ENCODE data around the gene PLXNB3.

PLXNB3 gene

DNA sequence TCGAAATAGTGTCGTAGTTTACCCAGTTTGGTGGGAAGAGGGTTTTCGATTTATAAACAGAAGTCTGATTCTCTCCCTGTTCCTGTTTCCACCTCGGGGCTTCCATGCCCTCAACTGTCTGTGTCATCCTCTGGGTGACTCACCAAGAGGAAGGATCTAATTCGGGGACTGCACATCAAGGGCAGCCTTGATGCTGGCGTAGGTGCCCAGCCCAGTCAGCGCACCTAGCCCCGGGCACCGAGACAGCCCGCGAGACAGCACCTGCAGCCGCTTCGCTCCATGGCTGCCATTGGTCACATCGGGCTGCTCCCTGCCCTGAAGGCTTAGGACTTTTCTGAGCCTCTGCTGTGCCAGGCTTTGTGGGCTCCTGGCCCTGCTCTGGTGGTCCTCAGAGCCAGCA is 31.6 kb upstream of the PLXNB3 start:
- DNase-seq, result no peak
- no peak overlapping the region for H3K4me3 ChIP-seq (ENCODE audit: control insufficient read depth in 1 of 7, extremely low read depth in 1 of 7, insufficient read depth in 4 of 7, low read depth in 2 of 7, low read length in 6 of 7)
- WGBS (ENCODE audit: insufficient coverage), result 94% methylated on average over 14 of the region's 14 CpGs
- H3K4me1 ChIP-seq (ENCODE audit: control extremely low read depth in 1 of 4, control insufficient read depth in 4 of 4, insufficient read depth in 4 of 4, low read length in 3 of 4), result peaks cover 0 to 6% (median 4%) of the 10 kb centered on the region in 4 experiments
- peaks cover 0 to 5% (median 0%) of the 10 kb centered on the region in 5 experiments for H3K27me3 ChIP-seq (replicated peaks in 2 of 5; ENCODE audit: control insufficient read depth in 4 of 5, insufficient read depth in 5 of 5, low read length in 4 of 5)
- peaks cover 0 to 7% (median 0%) of the 10 kb centered on the region in 4 experiments for H3K36me3 ChIP-seq (ENCODE audit: control insufficient read depth in 4 of 4, insufficient read depth in 4 of 4, low read length in 3 of 4)
- H3K27ac ChIP-seq (ENCODE audit: insufficient read depth in 1 of 2, low read depth in 1 of 2, low read length in 2 of 2, poor library complexity in 1 of 2, severe bottlenecking in 2 of 2), result no peak overlapping the region
- ChIA-PET POLR2A (no interaction called here), CTCF (no interaction called here)
- peaks cover 0 to 12% (median 0%) of the 10 kb centered on the region in 5 experiments for H3K9me3 ChIP-seq (ENCODE audit: control extremely low read depth in 1 of 5, control insufficient read depth in 4 of 5, insufficient read depth in 2 of 5, low read depth in 1 of 5, low read length in 4 of 5)

DNA sequence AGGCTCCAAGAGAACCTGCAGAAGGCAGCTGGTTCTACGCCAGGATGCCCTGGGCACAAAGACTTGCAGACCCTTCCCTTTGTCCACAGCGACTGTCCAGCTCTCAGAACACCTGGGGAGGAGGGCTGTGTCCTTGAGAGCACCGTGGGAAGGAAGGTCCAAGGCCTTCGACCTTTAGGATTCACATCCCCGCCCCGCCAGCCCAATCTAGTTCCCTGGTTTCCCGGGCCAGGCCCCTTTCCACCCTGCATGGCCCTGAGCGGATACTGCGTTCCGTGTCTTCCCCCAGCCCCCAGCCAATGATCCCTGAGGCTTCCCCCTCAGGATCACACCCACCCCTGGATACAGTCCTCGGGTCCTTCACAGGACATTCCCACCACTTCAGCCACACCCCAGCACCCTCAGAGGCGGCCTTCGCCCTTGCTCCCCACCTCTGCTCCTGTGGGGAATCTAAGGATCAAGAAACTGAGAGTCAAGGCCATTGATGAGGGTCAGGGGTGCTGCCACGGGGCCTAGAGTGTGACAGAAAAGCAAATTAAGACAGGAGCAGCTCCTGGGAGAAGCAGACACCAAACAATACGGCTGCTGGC is 30.3 kb upstream of the PLXNB3 start:
- DNase-seq, result no peak
- 93% methylated on average over 11 of the region's 15 CpGs for WGBS (ENCODE audit: insufficient coverage)
- peaks cover 0 to 12% (median 0%) of the 10 kb centered on the region in 5 experiments for H3K9me3 ChIP-seq (ENCODE audit: control extremely low read depth in 1 of 5, control insufficient read depth in 4 of 5, insufficient read depth in 2 of 5, low read depth in 1 of 5, low read length in 4 of 5)
- peaks cover 0 to 7% (median 0%) of the 10 kb centered on the region in 4 experiments for H3K36me3 ChIP-seq (ENCODE audit: control insufficient read depth in 4 of 4, insufficient read depth in 4 of 4, low read length in 3 of 4)
- peaks cover 0 to 5% (median 0%) of the 10 kb centered on the region in 5 experiments for H3K27me3 ChIP-seq (replicated peaks in 2 of 5; ENCODE audit: control insufficient read depth in 4 of 5, insufficient read depth in 5 of 5, low read length in 4 of 5)
- CTCF ChIA-PET, result no interaction called here
- H3K4me1 ChIP-seq (ENCODE audit: control extremely low read depth in 1 of 4, control insufficient read depth in 4 of 4, insufficient read depth in 4 of 4, low read length in 3 of 4), result no peaks in the 10 kb centered on the region
- H3K27ac ChIP-seq (ENCODE audit: insufficient read depth in 1 of 2, low read depth in 1 of 2, low read length in 2 of 2, poor library complexity in 1 of 2, severe bottlenecking in 2 of 2), result no peak overlapping the region
- POLR2A ChIA-PET, result no interaction called here
- no peak overlapping the region for H3K4me3 ChIP-seq (ENCODE audit: control insufficient read depth in 1 of 7, extremely low read depth in 1 of 7, insufficient read depth in 4 of 7, low read depth in 2 of 7, low read length in 6 of 7)

DNA sequence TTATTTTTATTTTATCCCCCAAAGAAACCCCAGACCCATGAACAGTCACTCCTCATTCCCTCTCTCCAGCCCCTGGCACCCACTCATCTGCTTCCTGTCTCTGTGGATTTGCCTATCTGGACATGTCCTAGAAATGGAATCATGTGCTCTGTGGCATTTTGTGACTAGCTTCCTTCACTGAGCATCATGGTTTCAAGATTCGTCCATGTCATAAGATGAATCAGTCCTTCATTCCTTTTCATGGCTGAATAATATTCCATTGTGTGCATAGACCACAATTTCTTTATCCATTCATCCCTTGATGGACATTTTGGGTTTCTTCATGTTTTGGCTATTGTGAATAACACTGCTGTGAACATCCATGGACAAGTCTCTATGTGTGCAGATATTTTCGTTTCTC is 29.2 kb upstream of the PLXNB3 start:
- peaks cover 0 to 4% (median 0%) of the 10 kb centered on the region in 4 experiments for H3K36me3 ChIP-seq (ENCODE audit: control insufficient read depth in 4 of 4, insufficient read depth in 4 of 4, low read length in 3 of 4)
- WGBS (ENCODE audit: insufficient coverage), result 100% methylated on average over 2 of the region's 2 CpGs
- POLR2A ChIA-PET, result no interaction called here
- H3K27me3 ChIP-seq (replicated peaks in 2 of 5; ENCODE audit: control insufficient read depth in 4 of 5, insufficient read depth in 5 of 5, low read length in 4 of 5), result no peaks in the 10 kb centered on the region
- CTCF ChIA-PET, result interaction anchor here (0.7 to 1.6 kb wide), 2 partner anchors 9 to 201 kb away, joined by 4 to 6 read pairs; no protein-coding TSS in a partner anchor
- peaks cover 0 to 12% (median 0%) of the 10 kb centered on the region in 5 experiments for H3K9me3 ChIP-seq (ENCODE audit: control extremely low read depth in 1 of 5, control insufficient read depth in 4 of 5, insufficient read depth in 2 of 5, low read depth in 1 of 5, low read length in 4 of 5)
- H3K4me3 ChIP-seq (ENCODE audit: control insufficient read depth in 1 of 7, extremely low read depth in 1 of 7, insufficient read depth in 4 of 7, low read depth in 2 of 7, low read length in 6 of 7), result no peak overlapping the region
- no peaks in the 10 kb centered on the region for H3K4me1 ChIP-seq (ENCODE audit: control extremely low read depth in 1 of 4, control insufficient read depth in 4 of 4, insufficient read depth in 4 of 4, low read length in 3 of 4)
- no peak for DNase-seq
- H3K27ac ChIP-seq (ENCODE audit: insufficient read depth in 1 of 2, low read depth in 1 of 2, low read length in 2 of 2, poor library complexity in 1 of 2, severe bottlenecking in 2 of 2), result no peak overlapping the region

DNA sequence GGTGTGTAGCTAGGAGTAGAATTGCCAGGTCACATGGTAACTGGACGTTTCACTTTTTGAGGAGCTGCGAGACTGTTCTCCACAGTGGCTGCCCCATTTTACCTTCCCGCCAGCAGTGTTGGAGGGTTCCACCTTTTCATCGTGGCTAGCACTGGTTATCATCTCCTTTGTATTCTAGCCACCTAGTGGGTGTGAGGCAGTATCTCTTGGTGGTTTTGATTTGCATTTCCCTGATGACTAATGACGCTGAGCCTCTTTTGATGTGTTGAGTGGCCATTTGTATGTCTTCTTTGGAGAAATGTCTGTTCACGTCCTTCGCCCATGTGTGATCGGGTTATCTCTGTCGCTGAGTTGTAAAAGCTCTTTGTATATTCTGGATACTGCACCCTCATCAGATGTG is 28.8 kb upstream of the PLXNB3 start:
- no peak overlapping the region for H3K4me3 ChIP-seq (ENCODE audit: control insufficient read depth in 1 of 7, extremely low read depth in 1 of 7, insufficient read depth in 4 of 7, low read depth in 2 of 7, low read length in 6 of 7)
- CTCF ChIA-PET, result interaction anchor here (1.6 kb wide), 1 partner anchor 9 kb away, joined by 6 read pairs; no protein-coding TSS in a partner anchor

DNA sequence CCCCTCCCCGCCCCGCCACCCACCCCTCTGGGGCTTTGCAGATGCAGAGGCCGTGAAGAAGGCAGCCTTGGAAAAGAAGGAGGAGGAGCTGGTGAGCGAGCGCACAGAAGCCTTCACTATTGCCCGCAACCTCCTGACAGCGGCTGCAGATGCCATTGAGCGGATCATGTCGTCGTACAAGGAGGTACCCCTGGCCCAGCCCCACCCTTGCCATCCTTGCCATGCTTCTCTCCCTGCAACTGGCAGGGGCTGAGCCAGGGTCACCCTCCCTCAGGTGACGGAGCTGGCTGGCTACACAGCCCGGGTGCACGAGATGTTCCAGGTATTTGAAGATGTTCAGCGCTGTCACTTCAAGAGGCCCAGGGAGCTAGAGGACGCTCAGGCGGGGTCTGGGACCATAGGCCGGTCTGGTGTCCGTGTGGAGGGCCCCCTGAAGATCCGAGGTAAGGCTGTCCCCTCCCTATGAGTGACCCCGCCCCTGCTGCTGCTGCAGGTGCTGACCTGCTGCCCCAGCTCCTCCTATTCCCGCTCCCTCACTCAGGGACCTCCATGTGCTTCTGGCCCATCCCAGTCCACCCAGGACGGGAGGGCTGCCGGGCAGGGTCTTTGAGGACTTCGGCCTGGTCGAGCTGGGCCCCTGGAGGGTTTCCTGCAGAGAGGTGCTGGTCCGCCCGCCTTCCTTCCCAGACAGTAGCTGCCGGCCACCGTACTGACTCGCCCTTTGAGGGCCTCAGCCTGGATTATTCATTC is 27.8 kb upstream of the PLXNB3 start:
- Histone ChIP-seq H3K9me3 (ENCODE audit: control extremely low read depth in 1 of 5, control insufficient read depth in 4 of 5, insufficient read depth in 2 of 5, low read depth in 1 of 5, low read length in 4 of 5) (peaks cover 0 to 12% (median 0%) of the 10 kb centered on the region in 5 experiments), H3K4me3 (ENCODE audit: control insufficient read depth in 1 of 7, extremely low read depth in 1 of 7, insufficient read depth in 4 of 7, low read depth in 2 of 7, low read length in 6 of 7) (no peak overlapping the region), H3K27ac (ENCODE audit: insufficient read depth in 1 of 2, low read depth in 1 of 2, low read length in 2 of 2, poor library complexity in 1 of 2, severe bottlenecking in 2 of 2) (no peak overlapping the region), H3K4me1 (ENCODE audit: control extremely low read depth in 1 of 4, control insufficient read depth in 4 of 4, insufficient read depth in 4 of 4, low read length in 3 of 4) (peaks cover 0 to 4% (median 0%) of the 10 kb centered on the region in 4 experiments), H3K36me3 (ENCODE audit: control insufficient read depth in 4 of 4, insufficient read depth in 4 of 4, low read length in 3 of 4) (peaks cover 0 to 4% (median 0%) of the 10 kb centered on the region in 4 experiments), H3K27me3 (replicated peaks in 2 of 5; ENCODE audit: control insufficient read depth in 4 of 5, insufficient read depth in 5 of 5, low read length in 4 of 5) (no peaks in the 10 kb centered on the region)
- ChIA-PET CTCF (interaction anchor here (0.6 to 1.6 kb wide), 2 partner anchors 10 to 193 kb away, joined by 3 to 6 read pairs; no protein-coding TSS in a partner anchor), POLR2A (interaction anchor here (0.6 kb wide), 1 partner anchor 19 kb away, joined by 4 read pairs; no protein-coding TSS in a partner anchor)
- no peak for DNase-seq
- 91% methylated on average over 25 of the region's 30 CpGs for WGBS (ENCODE audit: insufficient coverage)

More for the DNA sequence above, 28.8 kb upstream of the PLXNB3 start:
- H3K36me3 ChIP-seq (ENCODE audit: control insufficient read depth in 4 of 4, insufficient read depth in 4 of 4, low read length in 3 of 4), result peaks cover 0 to 4% (median 0%) of the 10 kb centered on the region in 4 experiments
- H3K4me1 ChIP-seq (ENCODE audit: control extremely low read depth in 1 of 4, control insufficient read depth in 4 of 4, insufficient read depth in 4 of 4, low read length in 3 of 4), result peaks cover 0 to 3% (median 0%) of the 10 kb centered on the region in 4 experiments
- no peak overlapping the region for H3K27ac ChIP-seq (ENCODE audit: insufficient read depth in 1 of 2, low read depth in 1 of 2, low read length in 2 of 2, poor library complexity in 1 of 2, severe bottlenecking in 2 of 2)
- H3K27me3 ChIP-seq (replicated peaks in 2 of 5; ENCODE audit: control insufficient read depth in 4 of 5, insufficient read depth in 5 of 5, low read length in 4 of 5), result no peaks in the 10 kb centered on the region
- peaks cover 0 to 12% (median 0%) of the 10 kb centered on the region in 5 experiments for H3K9me3 ChIP-seq (ENCODE audit: control extremely low read depth in 1 of 5, control insufficient read depth in 4 of 5, insufficient read depth in 2 of 5, low read depth in 1 of 5, low read length in 4 of 5)
- DNase-seq, result peak in 2 of 3 donors; percentile 15 to 18
- 93% methylated on average over 6 of the region's 9 CpGs for WGBS (ENCODE audit: insufficient coverage)
- POLR2A ChIA-PET, result no interaction called here

DNA sequence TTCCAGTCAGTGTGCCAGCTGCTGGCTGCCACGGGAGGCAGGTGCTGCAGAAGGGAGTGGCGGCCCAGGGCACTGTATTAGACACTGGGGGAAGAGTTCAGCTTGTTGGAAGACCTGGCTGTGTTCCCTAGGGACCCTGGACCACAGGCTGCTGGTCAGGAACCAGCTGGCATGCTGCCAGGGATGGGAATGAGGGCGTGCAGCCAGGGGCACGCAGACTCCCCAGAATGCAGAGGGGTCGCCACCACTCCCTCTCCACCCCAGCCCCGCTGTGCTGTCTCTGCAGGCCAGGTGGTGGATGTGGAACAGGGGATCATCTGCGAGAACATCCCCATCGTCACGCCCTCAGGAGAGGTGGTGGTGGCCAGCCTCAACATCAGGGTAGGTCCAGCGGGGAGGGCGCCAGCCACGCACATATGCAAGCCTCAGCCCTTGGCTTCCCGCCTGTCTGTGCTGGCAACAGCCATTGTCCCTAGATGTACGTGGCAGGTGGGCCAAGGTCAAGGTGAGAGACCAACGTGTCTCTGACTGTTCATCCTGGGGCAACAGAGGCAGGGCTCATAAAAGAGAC is 27.1 kb upstream of the PLXNB3 start:
- WGBS (ENCODE audit: insufficient coverage), result 91% methylated on average over 13 of the region's 15 CpGs
- CTCF ChIA-PET, result interaction anchor here (0.6 kb wide), 1 partner anchor 193 kb away, joined by 3 read pairs; no protein-coding TSS in a partner anchor

More for the DNA sequence above, 27.1 kb upstream of the PLXNB3 start:
- Histone ChIP-seq H3K4me1 (ENCODE audit: control extremely low read depth in 1 of 4, control insufficient read depth in 4 of 4, insufficient read depth in 4 of 4, low read length in 3 of 4) (peaks cover 0 to 4% (median 0%) of the 10 kb centered on the region in 4 experiments), H3K4me3 (ENCODE audit: control insufficient read depth in 1 of 7, extremely low read depth in 1 of 7, insufficient read depth in 4 of 7, low read depth in 2 of 7, low read length in 6 of 7) (no peak overlapping the region), H3K27ac (ENCODE audit: insufficient read depth in 1 of 2, low read depth in 1 of 2, low read length in 2 of 2, poor library complexity in 1 of 2, severe bottlenecking in 2 of 2) (no peak overlapping the region), H3K36me3 (ENCODE audit: control insufficient read depth in 4 of 4, insufficient read depth in 4 of 4, low read length in 3 of 4) (peaks cover 0 to 4% (median 0%) of the 10 kb centered on the region in 4 experiments), H3K27me3 (replicated peaks in 2 of 5; ENCODE audit: control insufficient read depth in 4 of 5, insufficient read depth in 5 of 5, low read length in 4 of 5) (no peaks in the 10 kb centered on the region), H3K9me3 (ENCODE audit: control extremely low read depth in 1 of 5, control insufficient read depth in 4 of 5, insufficient read depth in 2 of 5, low read depth in 1 of 5, low read length in 4 of 5) (peaks cover 0 to 7% (median 0%) of the 10 kb centered on the region in 5 experiments)
- POLR2A ChIA-PET, result no interaction called here
- DNase-seq, result no peak

All from common myeloid progenitor, CD34-positive (primary cell).